SJSA1 (cell line): ENCODE data around the gene INTS11. TPM values are rescaled to one million over a fixed set of nuclear protein-coding genes. Genes with fewer than 3 reads are reported as not detected.

Experiments used
- DNase-seq, 2 experiments: peaks; one replicate each; pipeline ENCODE4 v3.0.0-alpha.2; 2015 to 2020; ENCODE audit warnings: low spot score in 2 of 2, low read depth in 1 of 2
- H3K27ac ChIP-seq: fragments of 250-450 bp; sonication (Bioruptor Pico); 2 replicates; pipeline ENCODE4 v1.5.1; 2020; ENCODE audit warnings: mild to moderate bottlenecking, moderate library complexity
- H3K27me3 ChIP-seq: fragments of 250-450 bp; sonication (Bioruptor Pico); replicated peaks from 2 replicates; pipeline ENCODE4 v1.5.1; 2020; ENCODE audit warnings: mild to moderate bottlenecking, moderate library complexity
- H3K36me3 ChIP-seq: fragments of 250-450 bp; sonication (Bioruptor Pico); 2 replicates; pipeline ENCODE4 v1.5.1; 2020; ENCODE audit warnings: mild to moderate bottlenecking
- H3K4me1 ChIP-seq: fragments of 250-450 bp; sonication (Bioruptor Pico); replicated peaks from 2 replicates; pipeline ENCODE4 v1.6.1; 2021; ENCODE audit warnings: mild to moderate bottlenecking
- H3K4me3 ChIP-seq: fragments of 250-450 bp; sonication (Bioruptor Pico); 2 replicates; pipeline ENCODE4 v1.5.1; 2020; ENCODE audit warnings: mild to moderate bottlenecking
- H3K9me3 ChIP-seq: fragments of 250-450 bp; sonication (Bioruptor Pico); replicated peaks from 2 replicates; pipeline ENCODE4 v1.5.1; 2020; ENCODE audit warnings: mild to moderate bottlenecking
- total RNA-seq: library from RNA; depleted of rRNA; stranded (reverse); fragments of >200 nt; shearing (Covaris generic); gene quantifications from 2 replicates; pipeline ENCODE4 v1.2.3, GENCODE V29; 2014

The INTS11 gene
- total RNA-seq, 1 experiment from 2014 or later, result 81.0 TPM

- Histone ChIP-seq H3K4me3 (peak overlapping the region; percentile 15), H3K9me3 (0 out of 2 replicates have a peak, but pooled peaks cover 5% of the 10 kb centered on the region), H3K36me3 (peaks cover 47% of the 10 kb centered on the region), H3K27me3 (no peaks in the 10 kb centered on the region), H3K27ac (peak overlapping the region; percentile 67), H3K4me1 (peaks cover 48% of the 10 kb centered on the region)
- peak; percentile 76 to 81 for DNase-seq
Measured at GRCh38 chr1:1304331-1305299, 19.8 kb downstream of the INTS11 start.

GRCh38 chr1:1303736-1304135, 20.7 kb downstream of the INTS11 start:
- H3K36me3 ChIP-seq, result peaks cover 47% of the 10 kb centered on the region
- 0 out of 2 replicates have a peak, but pooled peaks cover 5% of the 10 kb centered on the region for H3K9me3 ChIP-seq
- H3K4me3 ChIP-seq, result no peak overlapping the region
- H3K27me3 ChIP-seq, result no peaks in the 10 kb centered on the region
- DNase-seq, result no peak
- no peak overlapping the region for H3K27ac ChIP-seq
- peaks cover 40% of the 10 kb centered on the region for H3K4me1 ChIP-seq

GRCh38 chr1:1302951-1303509, 21.4 kb downstream of the INTS11 start:
- H3K27ac ChIP-seq, result no peak overlapping the region
- no peak overlapping the region for H3K4me3 ChIP-seq
- no peaks in the 10 kb centered on the region for H3K27me3 ChIP-seq
- peaks cover 36% of the 10 kb centered on the region for H3K4me1 ChIP-seq
- no peak for DNase-seq
- 0 out of 2 replicates have a peak, but pooled peaks cover 5% of the 10 kb centered on the region for H3K9me3 ChIP-seq
- H3K36me3 ChIP-seq, result peaks cover 45% of the 10 kb centered on the region

- H3K27me3 ChIP-seq, result no peaks in the 10 kb centered on the region
- no peak overlapping the region for H3K27ac ChIP-seq
- peaks cover 40% of the 10 kb centered on the region for H3K36me3 ChIP-seq
- peaks cover 28% of the 10 kb centered on the region for H3K4me1 ChIP-seq
- no peak for DNase-seq
- H3K4me3 ChIP-seq, result no peak overlapping the region
- H3K9me3 ChIP-seq, result 0 out of 2 replicates have a peak, but pooled peaks cover under 1% of the 10 kb centered on the region
Measured at GRCh38 chr1:1302006-1302430, 22.4 kb downstream of the INTS11 start.

GRCh38 chr1:1300352-1300739, 24.1 kb downstream of the INTS11 start:
- Histone ChIP-seq H3K36me3 (peaks cover 52% of the 10 kb centered on the region), H3K27me3 (no peaks in the 10 kb centered on the region), H3K4me1 (peaks cover 15% of the 10 kb centered on the region), H3K9me3 (no peaks in the 10 kb centered on the region), H3K27ac (no peak overlapping the region), H3K4me3 (no peak overlapping the region)
- no peak for DNase-seq

- Histone ChIP-seq H3K27ac (no peak overlapping the region), H3K36me3 (peaks cover 56% of the 10 kb centered on the region), H3K9me3 (no peaks in the 10 kb centered on the region), H3K27me3 (no peaks in the 10 kb centered on the region), H3K4me3 (no peak overlapping the region), H3K4me1 (peaks cover 15% of the 10 kb centered on the region)
- DNase-seq, result no peak
Measured at GRCh38 chr1:1299686-1300351, 24.6 kb downstream of the INTS11 start.

- Histone ChIP-seq H3K4me3 (no peak overlapping the region), H3K36me3 (peaks cover 57% of the 10 kb centered on the region), H3K9me3 (no peaks in the 10 kb centered on the region), H3K27ac (no peak overlapping the region), H3K4me1 (peaks cover 10% of the 10 kb centered on the region), H3K27me3 (no peaks in the 10 kb centered on the region)
- no peak for DNase-seq
Measured at GRCh38 chr1:1298861-1299685, 25.4 kb downstream of the INTS11 start.

- Histone ChIP-seq H3K9me3 (no peaks in the 10 kb centered on the region), H3K4me1 (peaks cover 10% of the 10 kb centered on the region), H3K27me3 (no peaks in the 10 kb centered on the region), H3K27ac (no peak overlapping the region), H3K36me3 (peaks cover 64% of the 10 kb centered on the region), H3K4me3 (no peak overlapping the region)
- no peak for DNase-seq
Measured at GRCh38 chr1:1297802-1298424, 26.5 kb downstream of the INTS11 start.

- Histone ChIP-seq H3K27me3 (no peaks in the 10 kb centered on the region), H3K4me1 (peaks cover 10% of the 10 kb centered on the region), H3K9me3 (no peaks in the 10 kb centered on the region), H3K27ac (no peak overlapping the region), H3K36me3 (peaks cover 63% of the 10 kb centered on the region), H3K4me3 (no peak overlapping the region)
- no peak for DNase-seq
Measured at GRCh38 chr1:1296070-1297061, 28.1 kb downstream of the INTS11 start.

- Histone ChIP-seq H3K27ac (no peak overlapping the region), H3K36me3 (peaks cover 59% of the 10 kb centered on the region), H3K9me3 (no peaks in the 10 kb centered on the region), H3K27me3 (no peaks in the 10 kb centered on the region), H3K4me1 (peaks cover 13% of the 10 kb centered on the region), H3K4me3 (no peak overlapping the region)
- no peak for DNase-seq
Measured at GRCh38 chr1:1295154-1295923, 29.1 kb downstream of the INTS11 start.

- H3K27me3 ChIP-seq, result no peaks in the 10 kb centered on the region
- H3K4me3 ChIP-seq, result no peak overlapping the region
- H3K9me3 ChIP-seq, result no peaks in the 10 kb centered on the region
- H3K27ac ChIP-seq, result no peak overlapping the region
- H3K36me3 ChIP-seq, result peaks cover 49% of the 10 kb centered on the region
- DNase-seq, result no peak
- peaks cover 13% of the 10 kb centered on the region for H3K4me1 ChIP-seq
Measured at GRCh38 chr1:1294250-1294890, 30.1 kb downstream of the INTS11 start.
